MCF 10A (cell line): Measurements from ENCODE around the gene ATP2A2. TPM values are rescaled to one million over a fixed set of nuclear protein-coding genes. Genes with fewer than 3 reads are reported as not detected.

Experiments
- BruUV-seq: library from RNA; stranded (reverse); fragments of 400-500 nt; replicated peaks from 2 replicates; lab custom pipeline; 2021; lab: Mats Ljungman, UMichigan
- CTCF ChIA-PET: fragments of 300-600 bp; sonication (Branson Sonifier 250); formaldehyde crosslinking; extraction: SDS; loops from one replicate; lab custom pipeline; 2021; ENCODE audit warnings: antibody characterized with exemption, inconsistent platforms; lab: Yijun Ruan, JAX
- POLR2A ChIA-PET: fragments of 300-600, 350-650 bp; sonication (Branson Sonifier 250); formaldehyde crosslinking; extraction: SDS; loops from one replicate; lab custom pipeline; 2020; ENCODE audit warnings: antibody characterized with exemption, inconsistent platforms; lab: Yijun Ruan, JAX
- DNase-seq: peaks from one replicate; pipeline ENCODE4 v3.0.0-alpha.2; 2018; ENCODE audit not compliant: unreplicated experiment
- H3K27ac Mint-ChIP-seq: one replicate; pipeline ENCODE4 v1.8.0; 2022; ENCODE audit warnings: mild to moderate bottlenecking, low read depth, mixed read lengths; ENCODE audit not compliant: unreplicated experiment
- H3K27me3 Mint-ChIP-seq: one replicate; pipeline ENCODE4 v1.8.0; 2022; ENCODE audit warnings: mixed read lengths; ENCODE audit not compliant: insufficient read depth, unreplicated experiment
- H3K36me3 Mint-ChIP-seq: one replicate; pipeline ENCODE4 v1.8.0; 2022; ENCODE audit warnings: mild to moderate bottlenecking, moderate library complexity, mixed read lengths; ENCODE audit not compliant: insufficient read depth, unreplicated experiment
- H3K4me1 Mint-ChIP-seq: one replicate; pipeline ENCODE4 v1.8.0; 2022; ENCODE audit warnings: mixed read lengths; ENCODE audit not compliant: insufficient read depth, unreplicated experiment
- H3K4me3 Mint-ChIP-seq: one replicate; pipeline ENCODE4 v1.8.0; 2022; ENCODE audit warnings: mild to moderate bottlenecking, moderate library complexity, mixed read lengths; ENCODE audit not compliant: unreplicated experiment
- H3K9me3 Mint-ChIP-seq: one replicate; pipeline ENCODE4 v1.8.0; 2022; ENCODE audit warnings: mixed read lengths; ENCODE audit not compliant: unreplicated experiment
- CTCF ChIP-seq: fragments of 200-600 bp; IDR thresholded peaks from one replicate; pipeline ENCODE4 v1.8.0; 2022; ENCODE audit warnings: antibody characterized with exemption, mild to moderate bottlenecking; ENCODE audit not compliant: unreplicated experiment
- intact Hi-C: fragments of 100-400 bp; cut with micrococcal nuclease; formaldehyde crosslinking; loops from 2 replicates; pipeline ENCODE4 v1.14.1; 2022
- total RNA-seq: library from RNA; stranded (reverse); gene quantifications from 2 replicates; pipeline ENCODE4 v1.2.3, GENCODE V29; 2022

ATP2A2 gene
- total RNA-seq, 1 experiment from 2014 or later = 272 TPM

GRCh38 chr12:110312581-110313360, 31.7 kb downstream of the ATP2A2 start:
- peak overlapping the region; percentile 85 for H3K27ac Mint-ChIP-seq
- no TSS peak for BruUV-seq
- CTCF ChIA-PET = interaction anchor here (0.6 to 1.0 kb wide), 5 partner anchors 19 to 118 kb away, joined by 3 to 6 read pairs (median 5); no protein-coding TSS in a partner anchor
- H3K4me3 Mint-ChIP-seq = no peak overlapping the region
- peak; percentile 73 for DNase-seq
- no peaks in the 10 kb centered on the region for H3K9me3 Mint-ChIP-seq
- POLR2A ChIA-PET = interaction anchor here (0.6 to 2.3 kb wide), 6 partner anchors 9 to 216 kb away, joined by 3 to 6 read pairs (median 4); no protein-coding TSS in a partner anchor
- TF ChIP-seq CTCF = no peak
- H3K36me3 Mint-ChIP-seq = peaks cover 88% of the 10 kb centered on the region
- intact Hi-C loops = no loop called here
- no peaks in the 10 kb centered on the region for H3K27me3 Mint-ChIP-seq
- H3K4me1 Mint-ChIP-seq = peaks cover 34% of the 10 kb centered on the region

- intact Hi-C loops = no loop called here
- no peak for TF ChIP-seq CTCF
- Mint-ChIP-seq H3K9me3 (no peaks in the 10 kb centered on the region), H3K4me3 (peak overlapping the region; percentile 28), H3K27ac (peak overlapping the region; percentile 67), H3K36me3 (peaks cover 82% of the 10 kb centered on the region), H3K27me3 (no peaks in the 10 kb centered on the region), H3K4me1 (peaks cover 23% of the 10 kb centered on the region)
- ChIA-PET POLR2A (interaction anchor here (0.7 to 2.3 kb wide), 5 partner anchors 10 to 186 kb away, joined by 3 to 10 read pairs (median 5); partner anchors contain the start of gene ATP2A2), CTCF (no interaction called here)
- DNase-seq = peak; percentile 71
- BruUV-seq = no TSS peak
These were observed 33.3 kb downstream of the ATP2A2 start for GRCh38 chr12:110314308-110314707.

GRCh38 chr12:110316861-110317260, 35.8 kb downstream of the ATP2A2 start:
- TF ChIP-seq CTCF = no peak
- Mint-ChIP-seq H3K4me1 (peaks cover 23% of the 10 kb centered on the region), H3K36me3 (peaks cover 75% of the 10 kb centered on the region), H3K27me3 (no peaks in the 10 kb centered on the region), H3K27ac (peak overlapping the region; percentile 71), H3K9me3 (no peaks in the 10 kb centered on the region), H3K4me3 (no peak overlapping the region)
- ChIA-PET POLR2A (interaction anchor here (0.6 to 2.3 kb wide), 9 partner anchors 10 to 297 kb away, joined by 3 to 9 read pairs (median 3); partner anchors contain the start of gene TCTN1), CTCF (interaction anchor here (1.3 kb wide), 2 partner anchors 21 to 23 kb away, joined by 3 read pairs; no protein-coding TSS in a partner anchor)
- DNase-seq = peak; percentile 38
- intact Hi-C loops = no loop called here
- no TSS peak for BruUV-seq

GRCh38 chr12:110317911-110318310, 36.9 kb downstream of the ATP2A2 start:
- DNase-seq = no peak
- no peak for TF ChIP-seq CTCF
- H3K27me3 Mint-ChIP-seq = no peaks in the 10 kb centered on the region
- H3K4me1 Mint-ChIP-seq = peaks cover 19% of the 10 kb centered on the region
- H3K9me3 Mint-ChIP-seq = no peaks in the 10 kb centered on the region
- intact Hi-C loops = no loop called here
- no TSS peak for BruUV-seq
- ChIA-PET POLR2A (interaction anchor here (0.9 to 2.1 kb wide), 4 partner anchors 8 to 37 kb away, joined by 3 to 11 read pairs (median 4); partner anchors contain the start of gene ATP2A2), CTCF (no interaction called here)
- H3K4me3 Mint-ChIP-seq = no peak overlapping the region
- peaks cover 73% of the 10 kb centered on the region for H3K36me3 Mint-ChIP-seq
- no peak overlapping the region for H3K27ac Mint-ChIP-seq
